Measurements from ENCODE around the gene PLLP.
"Not testable (repeated sequence)": the region's sequence is repeated elsewhere in the genome, so short reads cannot be mapped to it uniquely, and the experiment has no call there.

Gene PLLP

DNA sequence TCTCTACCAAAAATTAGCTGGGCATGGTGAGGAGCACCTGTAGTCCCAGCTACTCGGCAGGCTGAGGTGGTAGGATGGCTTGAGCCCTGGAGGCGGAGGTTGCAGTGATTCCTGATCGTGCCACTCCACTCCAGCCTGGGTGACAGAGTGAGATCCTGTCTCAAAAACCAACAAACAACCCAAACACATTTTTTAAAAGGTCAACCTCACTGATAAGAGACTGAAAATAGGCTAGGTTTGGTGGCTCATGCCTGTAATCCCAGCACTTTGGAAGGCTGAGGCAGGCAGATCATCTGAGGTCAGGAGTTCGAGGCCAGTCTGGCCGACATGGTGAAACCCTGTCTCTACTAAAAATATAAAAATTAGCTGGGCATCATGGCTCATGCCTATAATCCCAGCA, 8.5 kb downstream of the PLLP start:
- DNase-seq (ENCODE audit: insufficient read length, low spot score); FAIRE-seq: not testable (repeated sequence)

DNA sequence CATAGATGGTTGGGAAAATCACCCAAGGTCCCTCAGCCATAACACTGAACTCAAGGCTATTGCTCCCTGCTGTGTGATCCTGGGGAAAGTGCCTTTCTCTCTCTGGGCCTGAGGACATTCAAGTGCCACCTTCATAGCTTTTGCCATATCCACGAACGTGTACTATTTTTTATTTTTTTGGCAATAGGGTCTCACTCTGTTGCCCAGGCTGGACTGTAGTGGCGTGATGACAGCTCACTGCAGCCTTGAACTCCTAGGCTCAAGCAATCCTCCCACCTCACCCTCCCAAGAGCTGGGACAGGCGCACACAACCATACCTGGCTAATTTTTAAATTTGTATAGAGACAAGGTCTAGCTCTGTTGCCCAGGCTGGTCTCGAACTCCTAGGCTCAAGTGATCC, 10.6 kb downstream of the PLLP start:
- DNase-seq (ENCODE audit: insufficient read length, low spot score) (no peak), FAIRE-seq (no peak)

DNA sequence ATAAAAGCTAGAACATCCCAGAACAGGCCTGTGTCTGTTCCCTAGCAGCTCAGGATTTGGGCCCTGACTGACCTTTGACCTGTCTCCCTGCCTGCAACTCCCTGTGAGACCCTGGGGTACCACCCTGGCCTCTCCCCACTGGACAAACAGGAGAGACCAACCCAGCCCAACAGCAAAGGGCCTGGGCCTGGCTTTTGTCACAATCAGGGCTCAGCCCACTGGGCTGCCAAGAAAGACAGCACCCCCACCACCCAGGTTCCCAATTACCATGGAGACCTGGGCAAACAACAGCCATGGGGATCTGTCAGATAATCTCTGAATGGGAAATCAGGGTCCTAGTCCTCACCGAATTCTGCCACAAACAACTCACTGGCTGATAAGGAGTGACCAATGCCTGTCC, 11.1 kb downstream of the PLLP start:
- FAIRE-seq = no peak

DNA sequence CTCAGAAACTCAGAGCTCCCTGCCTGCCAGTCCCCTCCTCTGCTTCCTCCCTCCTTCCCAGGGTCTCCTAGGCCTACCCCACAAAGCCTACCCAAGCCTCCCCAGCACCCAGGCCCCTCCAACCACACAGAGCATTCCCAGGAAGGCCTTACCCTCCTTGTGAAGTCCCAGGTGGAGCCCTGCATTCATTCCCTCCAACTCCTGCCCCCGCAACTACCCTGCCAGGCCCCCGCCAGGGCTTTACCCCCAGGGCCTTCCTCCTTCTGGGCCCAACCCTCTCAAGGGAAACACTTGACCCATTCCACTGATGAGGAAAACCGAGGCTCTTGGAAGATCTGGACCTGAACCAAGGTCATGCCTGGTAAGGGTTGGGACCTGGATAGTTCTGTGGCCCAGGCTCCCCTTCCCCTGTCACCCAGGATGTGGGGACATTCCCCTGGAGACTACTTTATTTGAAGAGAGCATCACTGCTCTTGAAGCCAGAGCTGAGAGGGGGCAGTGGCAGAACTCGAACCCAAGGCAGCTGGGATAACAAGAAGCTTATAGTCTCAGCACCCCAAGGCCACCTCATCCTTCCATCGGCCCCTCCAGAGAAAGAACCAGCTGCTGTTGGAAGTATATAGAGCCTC, 12.5 kb downstream of the PLLP start:
- DNase-seq (ENCODE audit: insufficient read length, low spot score) (no peak), FAIRE-seq (no peak)

More for the DNA sequence above, 11.1 kb downstream of the PLLP start:
- no peak for DNase-seq (ENCODE audit: insufficient read length, low spot score)

DNA sequence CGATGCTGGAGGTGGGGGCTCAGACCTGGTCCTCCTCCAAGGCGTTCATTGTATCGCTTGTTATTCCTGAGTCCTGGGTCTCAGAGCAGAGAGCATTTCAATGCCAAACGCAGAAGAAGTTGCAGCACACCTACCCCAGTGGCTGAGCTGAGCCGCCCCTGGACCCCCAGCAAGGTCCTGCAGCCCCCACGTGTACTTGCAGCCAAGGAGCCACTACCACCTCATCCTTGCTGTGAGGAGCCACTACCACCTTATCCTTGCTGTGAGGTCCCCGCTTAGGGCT, 13.5 kb downstream of the PLLP start:
- FAIRE-seq (no peak), DNase-seq (ENCODE audit: insufficient read length, low spot score) (no peak)

DNA sequence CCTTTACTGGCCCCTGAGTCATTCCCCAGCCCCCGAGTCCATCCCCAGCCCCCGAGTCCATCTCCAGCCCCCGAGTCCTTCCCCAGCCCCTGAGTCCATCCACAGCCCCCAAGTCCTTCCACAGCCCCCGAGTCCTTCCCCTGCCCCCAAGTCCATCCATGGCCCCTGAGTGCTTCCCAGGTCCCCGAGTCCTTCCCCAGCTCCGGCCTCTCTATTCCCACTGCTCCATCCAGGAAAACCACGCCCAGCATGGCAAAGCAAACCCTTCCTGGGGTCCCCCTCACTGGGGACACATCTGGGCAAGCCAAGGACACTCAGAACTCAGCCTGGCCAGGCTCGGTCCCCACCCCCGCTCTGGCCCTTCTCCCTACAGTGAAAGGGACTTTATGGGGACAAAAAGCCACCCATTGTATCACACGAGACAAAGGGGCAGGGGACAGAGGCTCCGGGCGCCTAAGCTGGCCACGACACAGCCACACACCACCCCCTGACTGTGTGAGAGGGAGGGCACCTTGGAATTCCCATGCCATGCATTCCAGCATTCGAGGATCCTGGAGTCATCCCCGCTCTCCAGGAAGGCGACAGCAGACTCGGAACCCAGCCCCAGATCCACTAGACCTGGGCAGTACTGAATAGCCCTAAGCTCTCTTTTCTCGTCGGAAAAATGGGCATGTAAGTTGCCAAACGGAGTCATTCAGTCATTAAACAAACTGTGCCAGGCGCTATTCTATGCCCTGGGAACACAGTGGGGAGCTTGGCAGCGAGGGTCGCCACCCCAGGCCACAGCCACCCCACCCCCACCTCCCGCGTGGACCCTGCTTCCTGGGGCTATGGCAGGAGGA, 14.0 kb downstream of the PLLP start:
- DNase-seq (ENCODE audit: insufficient read length, low spot score) (no peak), FAIRE-seq (no peak)

DNA sequence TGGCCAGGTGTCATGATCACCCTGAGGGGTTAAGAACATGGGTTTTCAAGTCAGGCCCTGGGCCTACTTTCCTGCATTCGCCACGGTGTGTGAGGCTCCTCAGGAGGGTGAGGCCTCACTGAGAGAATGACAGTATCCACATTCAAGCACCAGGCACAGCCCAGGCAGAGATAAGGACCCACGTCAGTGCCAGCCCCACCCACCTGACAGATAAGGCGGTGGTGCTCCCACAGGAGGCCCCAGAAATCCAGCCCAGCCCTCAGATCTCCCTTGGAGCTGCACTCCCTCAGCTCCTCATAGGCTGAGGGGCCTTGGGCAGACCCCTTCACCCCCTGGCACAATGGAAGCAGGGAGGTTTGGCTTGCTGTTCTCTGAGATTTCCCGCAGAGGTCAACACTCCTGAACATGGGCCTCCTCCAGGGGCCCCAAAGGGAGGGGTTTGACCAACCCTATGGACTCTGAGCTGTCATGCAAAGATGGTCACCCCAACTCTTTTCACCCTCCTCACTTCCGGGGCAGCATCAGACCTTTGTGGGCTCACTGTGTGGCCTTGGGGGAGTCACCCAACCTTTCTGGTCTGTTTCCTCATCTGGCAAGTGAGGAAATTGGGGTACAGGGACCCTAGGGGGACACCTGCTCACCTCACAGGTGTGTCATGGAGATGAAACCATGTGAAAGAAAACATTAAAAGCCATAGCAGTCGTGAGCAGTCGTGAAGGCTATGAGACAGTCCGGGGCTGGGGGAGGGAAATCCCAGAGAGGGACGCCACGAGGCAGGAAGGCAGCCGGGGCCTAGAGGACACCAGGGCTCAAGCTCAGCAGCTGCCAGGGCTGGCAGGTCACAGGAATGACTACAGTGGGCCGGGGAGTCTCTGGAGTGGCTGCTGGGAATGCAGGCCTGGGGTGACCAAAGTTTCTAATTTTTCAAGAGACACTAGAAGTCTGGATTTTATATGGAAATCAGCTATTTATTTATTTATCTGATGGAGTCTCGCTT, 15.4 kb downstream of the PLLP start:
- FAIRE-seq (peak; percentile 16), DNase-seq (ENCODE audit: insufficient read length, low spot score) (no peak)

DNA sequence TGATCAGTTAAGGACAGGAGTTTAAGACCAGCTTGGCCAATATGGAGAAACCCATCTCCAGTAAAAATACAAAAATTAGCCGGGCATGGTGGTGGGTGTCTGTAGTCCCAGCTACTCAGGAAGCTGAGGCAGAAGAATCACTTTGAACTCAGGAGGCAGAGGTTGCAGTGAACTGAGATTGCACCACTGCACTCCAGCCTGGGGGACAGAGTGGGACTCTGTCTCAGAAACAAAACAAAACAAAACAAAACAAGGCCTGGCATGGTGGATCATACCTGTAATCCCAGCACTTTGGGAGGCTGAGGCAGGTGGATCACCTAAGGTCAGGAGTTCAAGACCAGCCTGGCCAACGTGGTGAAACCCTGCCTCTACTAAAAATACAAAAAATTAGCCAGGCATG, 17.1 kb downstream of the PLLP start:
- not testable (repeated sequence) for FAIRE-seq; DNase-seq (ENCODE audit: insufficient read length, low spot score)

DNA sequence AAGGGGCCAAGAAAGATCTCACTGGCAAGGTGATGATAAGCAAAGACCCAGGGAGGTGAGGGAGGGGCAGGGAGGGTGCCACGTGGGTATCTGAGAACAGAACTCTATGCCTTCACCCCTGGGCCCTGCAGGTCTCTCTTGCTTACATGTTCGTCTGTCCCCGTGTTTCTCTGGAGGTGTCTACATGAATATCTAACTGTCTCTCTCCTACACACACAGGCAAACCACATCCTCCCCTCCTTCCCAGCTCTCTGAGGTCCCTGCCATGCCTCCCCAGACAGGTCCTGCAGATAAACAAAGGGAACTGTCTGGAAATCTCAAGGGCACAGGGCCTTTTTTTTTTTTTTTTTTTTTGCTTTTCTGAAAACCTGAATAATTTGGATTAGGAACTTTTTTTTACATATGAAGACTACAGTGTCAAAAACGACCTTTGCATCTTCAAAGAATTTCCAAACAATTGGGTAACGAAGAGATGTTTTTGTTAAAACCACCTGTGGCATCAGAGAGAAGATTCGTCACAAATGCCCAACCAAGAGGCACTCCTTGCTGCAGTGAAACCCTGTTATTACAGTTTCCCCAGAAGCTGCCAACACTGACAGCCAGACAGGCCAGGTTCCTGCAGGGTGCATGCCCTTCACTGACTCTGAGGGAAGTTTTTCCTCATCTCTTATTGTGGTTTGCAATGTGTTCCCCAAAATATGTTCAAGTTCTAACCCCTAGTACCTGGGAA, 17.8 kb downstream of the PLLP start:
- DNase-seq (ENCODE audit: insufficient read length, low spot score) = no peak
- no peak for FAIRE-seq

DNA sequence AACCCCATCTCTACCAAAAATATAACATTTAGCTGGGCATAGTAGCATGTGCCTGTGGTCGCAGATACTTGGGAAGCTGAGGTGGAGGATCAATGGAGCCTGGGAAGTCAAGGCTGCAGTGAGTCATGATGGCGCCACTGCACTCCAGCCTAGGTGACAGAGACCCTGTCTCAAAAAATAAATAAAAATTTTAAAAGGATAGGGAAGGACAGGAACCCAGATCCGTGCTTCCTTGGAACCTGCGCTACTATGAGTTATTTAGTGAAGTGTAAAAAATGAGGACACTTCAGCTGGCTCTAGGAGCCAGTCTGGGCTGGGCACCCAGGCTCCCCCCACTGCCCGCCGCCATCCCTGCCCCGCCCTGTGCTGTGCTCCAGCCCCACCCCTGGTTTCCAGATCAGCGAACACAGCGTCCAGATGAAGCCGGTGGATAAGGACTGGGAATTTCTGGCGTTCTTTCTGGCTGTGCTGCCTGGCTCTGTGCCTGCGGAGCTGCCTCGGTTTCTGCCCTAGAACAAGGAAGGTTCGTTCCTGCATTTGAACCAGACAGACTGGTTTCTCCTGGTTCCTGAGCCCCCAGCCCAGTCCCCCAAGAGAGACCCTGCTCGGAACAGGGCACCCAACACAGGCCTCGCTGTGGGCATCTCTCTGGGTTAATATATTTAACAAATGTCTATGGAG, 18.5 kb downstream of the PLLP start:
- FAIRE-seq (no peak), DNase-seq (ENCODE audit: insufficient read length, low spot score) (no peak)

DNA sequence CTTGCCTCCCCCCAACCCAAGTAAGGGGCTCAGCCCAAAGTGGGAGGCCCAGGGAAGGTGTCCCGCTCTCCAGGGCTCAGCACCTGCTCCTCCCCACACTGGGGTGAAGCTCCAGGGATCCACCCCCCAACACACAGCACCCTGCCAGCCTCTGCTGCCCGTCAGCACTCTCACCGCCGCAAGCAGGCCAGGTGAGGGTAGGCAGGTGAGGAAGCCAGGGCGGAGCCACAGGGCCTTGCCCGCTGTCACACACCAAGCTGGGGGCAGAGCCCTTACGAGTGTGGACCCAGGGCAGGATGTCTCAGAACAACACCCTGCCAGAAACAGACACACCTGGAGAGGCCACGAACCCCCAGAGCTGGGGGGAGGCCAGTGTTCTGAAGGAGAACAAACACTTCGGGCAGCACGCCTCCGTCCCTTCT, 19.5 kb downstream of the PLLP start:
- DNase-seq (ENCODE audit: insufficient read length, low spot score) (no peak), FAIRE-seq (no peak)

DNA sequence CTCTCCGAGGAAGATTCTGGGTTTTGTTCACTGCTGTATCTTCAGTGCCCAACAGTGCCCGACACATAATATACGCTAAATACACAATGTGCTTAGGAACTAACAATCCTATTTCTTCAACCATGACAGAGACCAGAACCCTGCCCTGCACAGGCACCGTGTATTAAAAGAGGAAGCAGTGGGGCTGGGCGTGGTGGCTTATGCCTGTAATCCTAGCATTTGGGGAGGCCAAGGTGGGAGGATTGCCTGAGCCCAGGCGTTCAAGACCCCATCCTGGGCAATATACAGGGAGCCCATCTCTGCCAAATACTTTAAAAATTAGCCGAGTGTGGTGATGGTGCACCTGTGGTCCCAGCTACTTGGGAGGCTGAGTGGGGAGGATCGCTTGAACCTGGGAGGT, 20.1 kb downstream of the PLLP start:
- DNase-seq (ENCODE audit: insufficient read length, low spot score) = no peak
- no peak for FAIRE-seq

DNA sequence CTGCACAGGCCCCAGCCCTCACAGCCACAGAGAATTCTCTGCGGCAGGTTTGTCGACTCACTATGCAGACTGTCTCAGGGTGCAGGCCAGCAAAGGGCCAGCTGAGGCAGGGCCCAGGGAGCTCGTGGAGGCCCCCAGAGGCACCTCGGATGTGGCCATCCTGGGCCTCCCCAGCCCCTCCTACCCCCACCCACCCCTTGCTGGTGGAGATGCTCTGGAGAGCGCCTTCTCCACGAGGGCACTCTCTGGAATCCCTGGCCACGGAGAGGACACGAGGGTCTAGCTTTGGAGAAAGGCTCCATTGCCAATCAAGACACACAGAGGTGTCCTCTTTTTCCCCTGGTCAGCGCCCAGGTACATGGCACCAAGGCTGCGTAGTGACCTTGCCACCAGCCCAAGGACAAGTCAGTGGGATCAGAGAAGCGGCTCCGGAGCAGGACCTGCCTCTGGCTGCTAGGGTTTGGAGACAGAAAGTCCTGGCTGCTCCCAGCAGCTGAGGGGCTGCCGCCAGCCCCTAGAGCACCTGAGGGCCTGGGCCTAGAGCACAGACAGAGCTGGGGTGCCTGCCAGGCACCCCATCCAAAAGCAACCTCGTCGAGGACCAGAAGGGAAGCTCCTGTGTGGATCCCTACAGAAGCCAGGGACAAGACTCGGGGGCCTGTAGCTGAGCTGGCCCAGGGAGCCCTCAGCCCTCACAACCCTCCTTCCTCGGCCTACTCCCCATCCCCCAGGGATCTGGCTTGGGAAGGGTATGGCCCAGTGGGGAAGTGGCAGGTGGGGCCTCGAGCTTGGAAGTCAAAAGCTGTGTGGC, 20.7 kb downstream of the PLLP start:
- DNase-seq (ENCODE audit: insufficient read length, low spot score) (no peak), FAIRE-seq (no peak)

DNA sequence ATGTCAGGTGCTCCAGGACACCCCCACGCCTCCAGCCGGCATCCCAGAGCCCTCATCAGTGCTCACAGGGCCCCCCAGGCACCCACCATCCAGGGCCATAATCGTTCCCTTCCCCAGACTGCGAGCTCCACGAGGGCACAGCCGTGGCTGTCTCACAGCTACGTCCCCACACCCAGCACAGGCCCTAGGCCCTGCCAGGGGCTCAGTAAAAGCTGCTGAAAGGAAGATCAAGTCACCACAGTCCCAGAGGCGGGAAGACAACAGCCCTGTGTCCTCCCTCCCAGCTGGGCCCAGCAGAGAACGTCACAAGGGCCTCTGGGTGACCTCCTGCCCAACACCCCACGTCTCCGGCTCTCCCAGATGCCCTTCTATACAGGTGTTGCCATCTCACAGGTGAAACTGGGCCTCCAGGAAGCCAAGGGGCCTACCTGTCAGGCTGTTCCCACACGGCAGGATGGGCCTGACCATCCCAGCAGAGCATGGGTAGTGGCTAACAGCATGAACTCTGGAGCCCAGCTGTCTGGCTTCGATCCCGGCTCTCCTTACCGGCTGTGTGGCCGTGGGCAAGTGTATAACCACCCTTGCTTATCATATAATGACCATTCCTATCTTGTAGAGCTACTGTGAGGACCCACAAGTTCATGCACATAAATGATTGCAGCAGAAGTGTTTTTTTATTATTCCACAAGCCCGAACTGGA, 21.5 kb downstream of the PLLP start:
- no peak for FAIRE-seq
- DNase-seq (ENCODE audit: insufficient read length, low spot score) = no peak

DNA sequence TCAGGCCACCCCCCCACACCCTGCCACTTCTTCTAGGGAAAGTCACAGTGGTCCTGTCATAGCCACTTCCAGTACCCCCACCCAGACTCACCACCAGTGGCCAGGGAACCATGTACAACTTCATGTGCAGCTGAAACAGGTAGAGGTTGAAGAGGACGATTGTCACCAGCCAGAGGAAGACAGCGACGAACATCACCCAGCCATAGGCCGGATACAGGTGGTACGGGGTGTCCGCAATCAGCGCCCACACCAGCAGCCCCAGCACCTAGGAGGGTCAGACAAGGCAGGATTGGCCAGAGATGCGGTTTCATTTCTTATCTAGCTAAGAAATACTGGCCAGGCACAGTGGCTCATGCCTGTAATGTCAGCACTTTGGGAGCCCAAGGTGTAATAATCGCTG, 22.7 kb downstream of the PLLP start:
- FAIRE-seq (no peak), DNase-seq (ENCODE audit: insufficient read length, low spot score) (no peak)

DNA sequence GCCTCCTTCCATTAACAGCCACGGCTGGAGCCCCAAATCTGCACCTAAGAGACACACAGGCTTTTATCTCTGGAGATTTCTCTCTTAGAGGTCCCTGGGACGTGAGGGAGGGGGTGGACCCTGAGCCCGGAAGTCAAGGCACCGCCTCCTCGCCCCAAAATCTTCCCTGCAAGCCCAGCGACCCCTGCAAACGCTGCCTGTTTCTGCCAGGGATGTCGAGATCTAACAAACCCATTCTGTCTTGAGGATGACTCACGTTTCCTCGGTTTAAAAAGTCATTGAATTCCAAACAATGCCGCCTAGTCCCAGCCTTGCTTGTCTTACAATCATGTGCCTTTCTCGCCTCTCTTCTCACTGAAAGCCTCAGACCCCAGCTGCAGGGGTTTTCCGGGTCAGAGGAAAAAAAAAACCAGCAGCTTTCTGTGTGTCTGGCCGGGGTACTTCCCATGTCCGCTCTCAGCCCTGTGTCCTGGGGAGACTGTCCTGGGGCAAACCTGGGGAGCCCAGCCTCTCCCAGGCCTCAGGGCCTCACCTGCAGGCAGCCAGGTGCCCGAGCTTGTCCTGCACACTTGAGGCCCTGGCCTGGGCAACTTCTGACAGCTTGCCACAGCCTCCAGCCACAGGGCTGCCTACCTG, 24.1 kb downstream of the PLLP start:
- DNase-seq (ENCODE audit: insufficient read length, low spot score) (peak; percentile 63), FAIRE-seq (no peak)

DNA sequence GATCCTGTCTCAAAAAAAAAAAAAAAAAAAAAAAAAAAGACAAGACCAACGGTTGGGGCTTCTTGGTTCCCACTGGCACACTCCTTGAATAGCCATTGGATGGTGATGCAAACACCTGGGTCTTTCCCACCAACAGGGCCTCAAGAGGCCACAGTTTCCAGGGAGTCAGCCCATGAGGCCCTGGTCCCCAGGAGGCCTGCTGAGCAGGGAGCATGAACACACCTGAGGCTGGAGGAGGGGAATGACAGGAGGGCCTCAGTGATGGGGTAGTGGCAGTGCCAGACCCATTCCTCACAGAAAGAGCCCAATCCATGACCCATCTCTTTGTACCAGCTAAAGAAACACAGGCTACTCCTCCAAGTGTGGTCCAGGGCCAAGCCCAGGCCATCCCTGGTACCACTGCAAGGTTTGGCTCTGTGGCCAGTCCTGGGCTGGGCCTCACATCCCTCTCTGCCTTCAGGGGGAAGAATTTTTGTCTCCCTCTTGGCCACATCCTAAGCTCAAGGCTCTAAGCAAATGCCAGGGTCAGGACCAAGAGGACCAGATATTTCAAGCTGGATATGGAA, 25.5 kb downstream of the PLLP start:
- no peak for DNase-seq (ENCODE audit: insufficient read length, low spot score)
- FAIRE-seq = no peak

Measured in HTR-8/SVneo (cell line).